ENCODE results near the gene DSG4.
"Not testable (repeated sequence)": the region's sequence is repeated elsewhere in the genome, so short reads cannot be mapped to it uniquely, and the experiment has no call there.

Gene DSG4

GRCh38 chr18:31376477-31376876, at the start of gene DSG4:
Gene DSG4, plus strand, starts transcription at chr18:31376777. Its CDS starts 135 bp downstream, at chr18:31376912.
- DNase-seq, result no peak
- in situ Hi-C loops (cut with MboI; ENCODE audit: low pct_unique_long_range_greater_than_20kb, low sequenced_read_pairs), result no loop called here

- DNase-seq, result no peak
- in situ Hi-C loops (cut with MboI; ENCODE audit: low pct_unique_long_range_greater_than_20kb, low sequenced_read_pairs), result no loop called here
These were observed 46.7 kb upstream of the DSG4 start for GRCh38 chr18:31329787-31330438.

GRCh38 chr18:31343454-31343853, 33.1 kb upstream of the DSG4 start:
- in situ Hi-C loops (cut with MboI; ENCODE audit: low pct_unique_long_range_greater_than_20kb, low sequenced_read_pairs), result no loop called here
- DNase-seq, result no peak

GRCh38 chr18:31353336-31353735, 23.2 kb upstream of the DSG4 start:
- DNase-seq; in situ Hi-C loops (cut with MboI; ENCODE audit: low pct_unique_long_range_greater_than_20kb, low sequenced_read_pairs): not testable (repeated sequence)

GRCh38 chr18:31354990-31355389, 21.6 kb upstream of the DSG4 start:
- in situ Hi-C loops (cut with MboI; ENCODE audit: low pct_unique_long_range_greater_than_20kb, low sequenced_read_pairs), result no loop called here
- DNase-seq, result no peak

- DNase-seq, result no peak
- in situ Hi-C loops (cut with MboI; ENCODE audit: low pct_unique_long_range_greater_than_20kb, low sequenced_read_pairs), result no loop called here
These were observed 20.6 kb upstream of the DSG4 start for GRCh38 chr18:31356025-31356424.

- in situ Hi-C loops (cut with MboI; ENCODE audit: low pct_unique_long_range_greater_than_20kb, low sequenced_read_pairs), result no loop called here
- DNase-seq, result no peak
These were observed 12.4 kb upstream of the DSG4 start for GRCh38 chr18:31364190-31364589.

- no peak for DNase-seq
- in situ Hi-C loops (cut with MboI; ENCODE audit: low pct_unique_long_range_greater_than_20kb, low sequenced_read_pairs), result no loop called here
These were observed 7.1 kb upstream of the DSG4 start for GRCh38 chr18:31369478-31369877.

- DNase-seq, result no peak
- in situ Hi-C loops (cut with MboI; ENCODE audit: low pct_unique_long_range_greater_than_20kb, low sequenced_read_pairs), result no loop called here
These were observed 4.6 kb upstream of the DSG4 start for GRCh38 chr18:31371989-31372388.

GRCh38 chr18:31373641-31374040, 2.9 kb upstream of the DSG4 start:
- no peak for DNase-seq
- in situ Hi-C loops (cut with MboI; ENCODE audit: low pct_unique_long_range_greater_than_20kb, low sequenced_read_pairs), result no loop called here

GRCh38 chr18:31380912-31381311, 4.3 kb downstream of the DSG4 start:
- DNase-seq, result no peak
- in situ Hi-C loops (cut with MboI; ENCODE audit: low pct_unique_long_range_greater_than_20kb, low sequenced_read_pairs), result no loop called here

GRCh38 chr18:31382107-31382506, 5.5 kb downstream of the DSG4 start:
- in situ Hi-C loops (cut with MboI; ENCODE audit: low pct_unique_long_range_greater_than_20kb, low sequenced_read_pairs), result no loop called here

GRCh38 chr18:31386741-31387140, 10.2 kb downstream of the DSG4 start:
- DNase-seq, result no peak
- in situ Hi-C loops (cut with MboI; ENCODE audit: low pct_unique_long_range_greater_than_20kb, low sequenced_read_pairs), result no loop called here

More at GRCh38 chr18:31382107-31382506, 5.5 kb downstream of the DSG4 start:
- no peak for DNase-seq

GRCh38 chr18:31393286-31393685, 16.7 kb downstream of the DSG4 start:
- in situ Hi-C loops (cut with MboI; ENCODE audit: low pct_unique_long_range_greater_than_20kb, low sequenced_read_pairs), result no loop called here
- no peak for DNase-seq

GRCh38 chr18:31396796-31397612, 20.4 kb downstream of the DSG4 start:
- no peak for DNase-seq
- in situ Hi-C loops (cut with MboI; ENCODE audit: low pct_unique_long_range_greater_than_20kb, low sequenced_read_pairs), result no loop called here

GRCh38 chr18:31398191-31398590, 21.6 kb downstream of the DSG4 start:
- in situ Hi-C loops (cut with MboI; ENCODE audit: low pct_unique_long_range_greater_than_20kb, low sequenced_read_pairs), result no loop called here

GRCh38 chr18:31399306-31400032, 22.9 kb downstream of the DSG4 start:
- in situ Hi-C loops (cut with MboI; ENCODE audit: low pct_unique_long_range_greater_than_20kb, low sequenced_read_pairs), result no loop called here
- peak; percentile 9 for DNase-seq

More at GRCh38 chr18:31398191-31398590, 21.6 kb downstream of the DSG4 start:
- DNase-seq, result no peak

GRCh38 chr18:31401156-31402025, 24.8 kb downstream of the DSG4 start:
- in situ Hi-C loops (cut with MboI; ENCODE audit: low pct_unique_long_range_greater_than_20kb, low sequenced_read_pairs), result no loop called here
- no peak for DNase-seq

GRCh38 chr18:31402026-31402373, 25.4 kb downstream of the DSG4 start:
- in situ Hi-C loops (cut with MboI; ENCODE audit: low pct_unique_long_range_greater_than_20kb, low sequenced_read_pairs), result no loop called here
- no peak for DNase-seq

Measured in KBM-7 (cell line).